Measurements from ENCODE around the gene PLCB3.

PLCB3 gene

GRCh38 chr11:64287676-64288352 lies 36.5 kb downstream of the PLCB3 start:
- no peak for DNase-seq (ENCODE audit: low spot score)
- TF ChIP-seq, protein P1, sequence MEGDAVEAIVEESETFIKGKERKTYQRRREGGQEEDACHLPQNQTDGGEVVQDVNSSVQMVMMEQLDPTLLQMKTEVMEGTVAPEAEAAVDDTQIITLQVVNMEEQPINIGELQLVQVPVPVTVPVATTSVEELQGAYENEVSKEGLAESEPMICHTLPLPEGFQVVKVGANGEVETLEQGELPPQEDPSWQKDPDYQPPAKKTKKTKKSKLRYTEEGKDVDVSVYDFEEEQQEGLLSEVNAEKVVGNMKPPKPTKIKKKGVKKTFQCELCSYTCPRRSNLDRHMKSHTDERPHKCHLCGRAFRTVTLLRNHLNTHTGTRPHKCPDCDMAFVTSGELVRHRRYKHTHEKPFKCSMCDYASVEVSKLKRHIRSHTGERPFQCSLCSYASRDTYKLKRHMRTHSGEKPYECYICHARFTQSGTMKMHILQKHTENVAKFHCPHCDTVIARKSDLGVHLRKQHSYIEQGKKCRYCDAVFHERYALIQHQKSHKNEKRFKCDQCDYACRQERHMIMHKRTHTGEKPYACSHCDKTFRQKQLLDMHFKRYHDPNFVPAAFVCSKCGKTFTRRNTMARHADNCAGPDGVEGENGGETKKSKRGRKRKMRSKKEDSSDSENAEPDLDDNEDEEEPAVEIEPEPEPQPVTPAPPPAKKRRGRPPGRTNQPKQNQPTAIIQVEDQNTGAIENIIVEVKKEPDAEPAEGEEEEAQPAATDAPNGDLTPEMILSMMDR (IDR thresholded peaks at IDR 0.05; ENCODE audit: extremely low read depth, missing control alignments): no peak

GRCh38 chr11:64288353-64288750 lies 37.0 kb downstream of the PLCB3 start:
- TF ChIP-seq, protein P1 (IDR thresholded peaks at IDR 0.05; ENCODE audit: extremely low read depth, missing control alignments): no peak
- DNase-seq (ENCODE audit: low spot score): no peak

DNA sequence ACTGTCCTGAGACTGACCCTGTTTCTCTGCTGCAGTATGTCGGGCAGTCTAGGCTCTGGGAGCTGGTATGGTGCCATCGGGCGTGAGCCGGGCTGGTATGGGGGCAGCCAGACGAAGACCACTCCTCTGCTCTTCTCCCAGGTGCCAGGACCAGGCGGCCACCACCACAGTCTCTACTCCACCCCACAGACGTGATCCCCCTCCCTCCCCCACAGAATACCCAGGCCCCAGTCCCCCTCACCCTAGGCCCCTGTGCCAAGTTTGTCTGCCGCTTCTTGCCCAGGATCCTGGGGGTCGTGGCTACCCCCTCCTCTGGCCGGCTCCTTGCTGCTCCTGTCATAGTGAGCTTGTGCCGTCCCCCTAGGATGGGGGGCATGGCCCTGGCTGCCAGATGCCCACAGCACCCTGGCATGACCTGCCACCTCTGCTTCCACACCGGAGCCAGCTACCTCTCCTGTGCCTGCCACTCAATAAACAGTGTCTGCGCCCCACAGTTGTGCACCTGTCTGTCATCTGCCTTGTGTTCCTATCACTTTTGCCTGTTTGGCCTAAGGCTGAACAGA lies 37.8 kb downstream of the PLCB3 start:
- DNase-seq (ENCODE audit: low spot score): no peak
- TF ChIP-seq, protein P1 (IDR thresholded peaks at IDR 0.05; ENCODE audit: extremely low read depth, missing control alignments): no peak

- no peak for DNase-seq (ENCODE audit: low spot score)
- TF ChIP-seq, protein P1 (IDR thresholded peaks at IDR 0.05; ENCODE audit: extremely low read depth, missing control alignments): no peak
Observed at GRCh38 chr11:64290352-64291261, 39.3 kb downstream of the PLCB3 start.

- TF ChIP-seq, protein P1 (IDR thresholded peaks at IDR 0.05; ENCODE audit: extremely low read depth, missing control alignments): no peak
- no peak for DNase-seq (ENCODE audit: low spot score)
Observed at GRCh38 chr11:64291262-64291751, 40.0 kb downstream of the PLCB3 start, which contains the start of gene KCNK4. TSS of gene KCNK4 (plus strand) at chr11:64291302. CDS start at chr11:64293019, 1,717 bp downstream.

- DNase-seq (ENCODE audit: low spot score): no peak
- TF ChIP-seq, protein P1 (IDR thresholded peaks at IDR 0.05; ENCODE audit: extremely low read depth, missing control alignments): no peak
Observed at GRCh38 chr11:64291752-64292459, 40.6 kb downstream of the PLCB3 start.

Measured in GM20000 (cell line).